Loucy (cell line): ENCODE data around the gene RTL1.

ENCODE experiments used
- H2AFZ ChIP-seq: fragments of 200-600 bp; sonication (generic); 2 replicates; pipeline ENCODE4 v1.6.0; 2016; ENCODE audit warnings: antibody characterized with exemption, mild to moderate bottlenecking, low read length, moderate library complexity
- H3F3A ChIP-seq: fragments of 200-600 bp; 2 replicates; pipeline ENCODE4 v1.6.0; 2016; ENCODE audit warnings: antibody characterized with exemption, low read depth, mild to moderate bottlenecking
- H3K27me3 ChIP-seq: fragments of 200-600 bp; sonication (generic); 2 replicates; pipeline ENCODE4 v1.6.1; 2014; ENCODE audit warnings: low read length, mild to moderate bottlenecking; ENCODE audit not compliant: insufficient read depth, poor library complexity, severe bottlenecking
- H3K36me3 ChIP-seq: fragments of 200-600 bp; sonication (generic); 2 replicates; pipeline ENCODE4 v1.6.1; 2016; ENCODE audit warnings: low read length; ENCODE audit not compliant: insufficient read depth
- H3K4me1 ChIP-seq: fragments of 200-600 bp; sonication (generic); 2 replicates; pipeline ENCODE4 v1.5.1; 2014; ENCODE audit warnings: low read length, mild to moderate bottlenecking; ENCODE audit not compliant: insufficient read depth, poor library complexity, severe bottlenecking
- H3K4me2 ChIP-seq: fragments of 200-600 bp; sonication (generic); 2 replicates; pipeline ENCODE4 v1.6.0; 2014; ENCODE audit warnings: antibody characterized with exemption, low read length, low read depth, mild to moderate bottlenecking; ENCODE audit not compliant: poor library complexity, severe bottlenecking
- H3K4me3 ChIP-seq: fragments of 200-600 bp; sonication (generic); 2 replicates; pipeline ENCODE4 v1.5.1; 2014; ENCODE audit warnings: low read length, mild to moderate bottlenecking, mixed read lengths; ENCODE audit not compliant: poor library complexity, severe bottlenecking
- H3K79me2 ChIP-seq: fragments of 200-600 bp; sonication (generic); 2 replicates; pipeline ENCODE4 v1.6.1; 2014; ENCODE audit warnings: low read length; ENCODE audit not compliant: insufficient read depth
- H3K9ac ChIP-seq: fragments of 200-600 bp; sonication (generic); 2 replicates; pipeline ENCODE4 v1.6.0; 2014; ENCODE audit warnings: mild to moderate bottlenecking, low read depth, low read length, moderate library complexity; ENCODE audit not compliant: poor library complexity, severe bottlenecking
- H3K9me2 ChIP-seq: fragments of 200-600 bp; sonication (generic); replicated peaks from 2 replicates; pipeline ENCODE4 v1.6.1; 2016; ENCODE audit warnings: low read depth, low read length, mixed read lengths
- H3K9me3 ChIP-seq: fragments of 200-600 bp; sonication (generic); 2 replicates; pipeline ENCODE4 v1.6.1; 2014; ENCODE audit warnings: mild to moderate bottlenecking, antibody characterized with exemption, low read length, low read depth; ENCODE audit not compliant: insufficient read depth
- H4K20me1 ChIP-seq: fragments of 200-600 bp; sonication (generic); 2 replicates; pipeline ENCODE4 v1.6.0; 2014; ENCODE audit warnings: antibody characterized with exemption, low read length, mild to moderate bottlenecking; ENCODE audit not compliant: insufficient read depth, poor library complexity, severe bottlenecking
- CTCF ChIP-seq: fragments of 200-600 bp; sonication (generic); conservative IDR thresholded peaks from 2 replicates; pipeline ENCODE4 v1.5.1; 2014; ENCODE audit warnings: mild to moderate bottlenecking, antibody characterized with exemption, low read length
- EZH2phosphoT487 ChIP-seq: fragments of 200-600 bp; IDR thresholded peaks from 2 replicates; pipeline ENCODE4 v1.6.1; 2018; ENCODE audit warnings: antibody characterized with exemption, mild to moderate bottlenecking, moderate library complexity, borderline replicate concordance

RTL1 gene

DNA sequence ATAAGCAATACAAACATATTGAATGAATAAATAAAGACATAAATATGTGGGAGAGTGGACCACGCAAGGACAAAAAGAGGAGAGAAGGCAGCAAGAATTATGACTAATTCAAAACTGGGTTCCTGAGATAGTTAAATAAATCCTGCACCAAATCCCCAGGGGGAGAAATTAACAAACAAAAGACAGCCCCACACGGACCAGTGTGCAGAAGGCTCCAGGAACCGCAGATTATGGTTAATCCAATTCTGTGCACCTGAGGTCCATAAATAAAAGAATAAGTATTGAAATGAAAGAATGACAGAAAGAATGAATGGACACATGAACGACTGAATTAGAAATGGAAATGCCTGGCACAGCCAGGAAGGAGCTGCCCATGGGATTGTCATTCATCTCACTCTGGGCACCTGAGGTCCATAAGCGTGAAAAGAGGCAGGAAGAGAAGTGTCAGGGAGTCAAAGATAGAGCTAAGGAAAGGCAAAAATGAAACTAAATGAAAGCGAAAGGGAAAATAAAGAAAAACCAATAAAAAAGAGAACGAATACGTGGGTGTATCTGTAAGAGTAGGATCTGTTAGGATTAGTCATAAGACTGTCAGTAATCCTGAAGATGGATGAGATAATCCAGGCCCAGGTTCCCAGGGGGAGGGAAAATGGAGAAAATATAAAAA, 54.3 kb downstream of the RTL1 start:
- TF ChIP-seq EZH2phosphoT487, result no peak
- no peak for TF ChIP-seq CTCF
- H3K4me2 ChIP-seq, result no peak overlapping the region

DNA sequence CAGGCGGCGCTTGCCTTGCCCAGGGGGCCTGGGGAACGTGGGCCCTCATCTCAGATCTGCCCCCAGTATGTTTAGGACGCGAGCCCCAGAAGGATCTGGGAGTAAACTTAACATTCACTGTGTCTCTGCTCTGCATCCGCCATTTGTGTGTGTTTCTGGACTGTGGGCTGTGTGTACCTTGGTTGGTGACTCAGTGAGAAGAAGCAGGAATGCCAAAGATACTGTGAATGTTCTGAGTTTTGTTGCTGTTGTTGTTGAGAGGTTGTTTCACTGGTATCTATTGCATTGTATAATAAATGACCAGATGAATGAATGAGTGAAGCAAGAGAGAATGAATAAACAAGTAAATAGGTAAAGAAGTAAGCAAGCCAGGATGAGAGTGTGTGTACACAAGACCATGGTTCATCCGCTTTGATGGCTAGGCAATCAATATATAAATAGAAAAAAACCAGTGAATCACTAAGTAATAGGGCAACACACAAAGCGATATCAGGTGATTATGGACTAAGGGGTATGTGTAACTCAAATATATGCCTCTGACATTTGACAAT, 57.1 kb downstream of the RTL1 start:
- Histone ChIP-seq H3K4me3 (no peak overlapping the region), H3K9me3 (no peaks in the 10 kb centered on the region), H4K20me1 (no peaks in the 10 kb centered on the region), H3K9ac (no peak overlapping the region), H2AFZ (no peak overlapping the region), H3K36me3 (no peaks in the 10 kb centered on the region), H3K27me3 (no peaks in the 10 kb centered on the region), H3K79me2 (no peaks in the 10 kb centered on the region), H3K4me2 (no peak overlapping the region), H3K4me1 (peaks cover 28% of the 10 kb centered on the region), H3F3A (no peaks in the 10 kb centered on the region), H3K9me2 (no peaks in the 10 kb centered on the region)
- TF ChIP-seq EZH2phosphoT487, result no peak
- no peak for TF ChIP-seq CTCF

More for the DNA sequence above, 54.3 kb downstream of the RTL1 start:
- Histone ChIP-seq H4K20me1 (no peaks in the 10 kb centered on the region), H3K9me2 (no peaks in the 10 kb centered on the region), H3K79me2 (no peaks in the 10 kb centered on the region), H3K4me1 (peaks cover 4% of the 10 kb centered on the region), H3K4me3 (no peak overlapping the region), H3K27me3 (no peaks in the 10 kb centered on the region), H3K9ac (no peak overlapping the region), H3K9me3 (no peaks in the 10 kb centered on the region), H2AFZ (no peak overlapping the region), H3K36me3 (no peaks in the 10 kb centered on the region), H3F3A (no peaks in the 10 kb centered on the region)

DNA sequence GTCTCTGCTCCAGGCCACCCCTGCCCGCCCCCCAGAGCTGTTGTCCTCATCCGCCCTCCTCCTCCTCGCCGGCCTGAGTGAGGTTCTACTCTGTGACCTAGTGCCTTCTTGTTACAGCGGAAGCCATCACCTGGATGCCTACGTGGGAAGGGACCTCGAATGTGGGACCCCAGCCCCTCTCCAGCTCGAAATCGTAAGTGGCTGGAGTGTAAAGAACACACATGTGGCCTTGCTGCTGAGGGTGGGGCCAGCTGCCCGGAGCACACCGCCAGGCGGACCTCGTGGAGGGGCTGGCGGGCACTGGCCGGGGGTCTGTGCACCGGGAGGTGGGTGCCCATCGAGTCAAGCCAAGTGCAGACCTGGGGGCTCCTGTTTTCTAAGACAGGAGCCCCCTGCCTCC, 58.2 kb downstream of the RTL1 start:
- Histone ChIP-seq H3K9ac (no peak overlapping the region), H3K9me3 (no peaks in the 10 kb centered on the region), H2AFZ (no peak overlapping the region), H3K79me2 (no peaks in the 10 kb centered on the region), H3K4me1 (peaks cover 28% of the 10 kb centered on the region), H4K20me1 (no peaks in the 10 kb centered on the region), H3K4me3 (no peak overlapping the region), H3K27me3 (no peaks in the 10 kb centered on the region), H3F3A (no peaks in the 10 kb centered on the region), H3K9me2 (no peaks in the 10 kb centered on the region), H3K36me3 (no peaks in the 10 kb centered on the region), H3K4me2 (no peak overlapping the region)
- TF ChIP-seq CTCF (no peak), EZH2phosphoT487 (no peak)
